CD4-positive, alpha-beta T cell (primary cell): ENCODE data around the gene TMEM258. TPM values are rescaled to one million over a fixed set of nuclear protein-coding genes. Genes with fewer than 3 reads are reported as not detected.

ENCODE experiments used
- ATAC-seq: fragments of 200-7000 bp; cut with Tn5 transposase; one replicate; pipeline ENCODE4 v1.10.0; 2022; ENCODE audit warnings: mild to moderate bottlenecking; ENCODE audit not compliant: poor library complexity
- CTCF ChIA-PET: fragments of 350-600 bp; sonication (Branson Sonifier 250); formaldehyde crosslinking; loops from one replicate; lab custom pipeline; 2021; ENCODE audit warnings: antibody characterized with exemption, inconsistent platforms; lab: Charles Lee
- POLR2A ChIA-PET: fragments of 350-600 bp; sonication (Branson Sonifier 250); formaldehyde crosslinking; loops from one replicate; lab custom pipeline; 2021; ENCODE audit warnings: antibody characterized with exemption, inconsistent platforms; lab: Charles Lee
- DNase-seq, 14 experiments: peaks; one replicate each; pipeline ENCODE4 v3.0.0-alpha.2; 2013 to 2020; ENCODE audit warnings: mixed read lengths in 2 of 14
- H3K27ac ChIP-seq, 2 donors: one replicate each; pipeline versions ENCODE4 v1.5.1 to v1.7.0; 2013; ENCODE audit warnings: low read length in 2 of 2, low read depth in 1 of 2, mild to moderate bottlenecking in 1 of 2
- H3K27me3 ChIP-seq, 2 experiments: 1 replicate in 1 of 2; 2 replicates in 1 of 2; pipeline versions ENCODE4 v1.6.1 to v1.7.0; 2013; ENCODE audit warnings: low read length in 2 of 2, control low read depth in 1 of 2, mild to moderate bottlenecking in 1 of 2, moderate library complexity in 1 of 2; ENCODE audit not compliant: insufficient read depth in 2 of 2, control insufficient read depth in 1 of 2
- H3K36me3 ChIP-seq: one replicate; pipeline ENCODE4 v1.6.1; 2013; ENCODE audit warnings: low read length, control low read depth; ENCODE audit not compliant: insufficient read depth
- H3K4me1 ChIP-seq: one replicate; pipeline ENCODE4 v1.6.1; 2013; ENCODE audit warnings: low read length, control low read depth; ENCODE audit not compliant: insufficient read depth
- H3K4me3 ChIP-seq: one replicate; pipeline ENCODE4 v1.5.1; 2013; ENCODE audit warnings: mild to moderate bottlenecking, low read length, moderate library complexity
- H3K9me3 ChIP-seq, 2 experiments: 1 replicate in 1 of 2; 2 replicates in 1 of 2; pipeline versions ENCODE4 v1.6.1 to v1.7.0; 2013; ENCODE audit warnings: low read length in 2 of 2, mild to moderate bottlenecking in 2 of 2, control low read depth in 1 of 2, moderate library complexity in 1 of 2; ENCODE audit not compliant: control insufficient read depth in 1 of 2, insufficient read depth in 1 of 2
- H3K27ac Mint-ChIP-seq: one replicate; pipeline ENCODE4 v1.8.0; 2020; ENCODE audit warnings: mixed read lengths
- H3K27me3 Mint-ChIP-seq: one replicate; pipeline ENCODE4 v1.8.0; 2021; ENCODE audit warnings: mixed read lengths
- H3K36me3 Mint-ChIP-seq: one replicate; pipeline ENCODE4 v1.8.0; 2021; ENCODE audit warnings: low read depth, mixed read lengths
- H3K4me1 Mint-ChIP-seq: one replicate; pipeline ENCODE4 v1.8.0; 2021; ENCODE audit warnings: low read depth, mixed read lengths
- H3K4me3 Mint-ChIP-seq: one replicate; pipeline ENCODE4 v1.8.0; 2020; ENCODE audit warnings: mild to moderate bottlenecking, mixed read lengths
- H3K9me3 Mint-ChIP-seq: one replicate; pipeline ENCODE4 v1.8.0; 2020; ENCODE audit warnings: mixed read lengths
- CTCF ChIP-seq: fragments of 200-600 bp; IDR thresholded peaks from one replicate; pipeline ENCODE4 v1.8.0; 2022; ENCODE audit warnings: antibody characterized with exemption, mild to moderate bottlenecking
- intact Hi-C, 2 experiments: fragments of 100-400 bp; cut with DNase I in 1 of 2; cut with micrococcal nuclease in 1 of 2; formaldehyde crosslinking; loops; one replicate each; pipeline versions ENCODE4 v1.15.1 to v1.9.0; 2023 to 2025; cut with DNase I, micrococcal nuclease
- total RNA-seq, 174 experiments: library from RNA in 2 of 174; stranded (reverse) in 2 of 174; gene quantifications; one replicate each; pipeline ENCODE4 v1.2.3 and lab custom pipeline; 2021 to 2026

TMEM258 gene
- total RNA-seq, 2 experiments from 2014 or later: 55.2 to 56.0 TPM

DNA sequence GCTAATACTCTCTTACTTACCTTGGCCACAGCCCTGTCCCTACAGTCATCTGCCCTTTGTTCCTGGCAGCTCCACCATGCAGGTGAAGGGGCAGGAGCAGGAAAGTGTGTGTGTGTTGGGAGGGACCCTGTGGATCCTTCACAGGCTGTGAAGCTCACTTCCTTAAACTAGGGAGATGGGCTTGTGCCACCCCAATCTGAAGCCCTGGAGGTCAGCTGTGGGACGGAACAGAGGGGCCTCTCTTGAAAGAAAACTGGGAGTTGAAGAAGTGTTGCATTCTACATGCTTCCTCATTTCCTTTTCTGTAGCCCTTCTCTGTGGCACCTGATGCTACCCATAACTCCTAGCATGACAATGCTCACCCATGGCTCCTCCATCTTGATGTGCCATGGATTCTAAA, 12.7 kb upstream of the TMEM258 start:
- Mint-ChIP-seq H3K9me3 (no peaks in the 10 kb centered on the region), H3K27me3 (no peaks in the 10 kb centered on the region), H3K4me1 (no peaks in the 10 kb centered on the region), H3K36me3 (no peaks in the 10 kb centered on the region), H3K27ac (no peak overlapping the region), H3K4me3 (no peak overlapping the region)
- CTCF ChIA-PET: interaction anchor here (0.9 kb wide), 1 partner anchor 8 kb away, joined by 3 read pairs; no protein-coding TSS in a partner anchor
- Histone ChIP-seq H3K9me3 (no peaks in the 10 kb centered on the region), H3K36me3 (no peaks in the 10 kb centered on the region), H3K4me1 (no peaks in the 10 kb centered on the region), H3K27ac (no peak overlapping the region), H3K4me3 (no peak overlapping the region), H3K27me3 (no peaks in the 10 kb centered on the region)
- TF ChIP-seq CTCF: no peak
- DNase-seq: no peak
- intact Hi-C loops: no loop called here
- POLR2A ChIA-PET: no interaction called here
- ATAC-seq: no peak

DNA sequence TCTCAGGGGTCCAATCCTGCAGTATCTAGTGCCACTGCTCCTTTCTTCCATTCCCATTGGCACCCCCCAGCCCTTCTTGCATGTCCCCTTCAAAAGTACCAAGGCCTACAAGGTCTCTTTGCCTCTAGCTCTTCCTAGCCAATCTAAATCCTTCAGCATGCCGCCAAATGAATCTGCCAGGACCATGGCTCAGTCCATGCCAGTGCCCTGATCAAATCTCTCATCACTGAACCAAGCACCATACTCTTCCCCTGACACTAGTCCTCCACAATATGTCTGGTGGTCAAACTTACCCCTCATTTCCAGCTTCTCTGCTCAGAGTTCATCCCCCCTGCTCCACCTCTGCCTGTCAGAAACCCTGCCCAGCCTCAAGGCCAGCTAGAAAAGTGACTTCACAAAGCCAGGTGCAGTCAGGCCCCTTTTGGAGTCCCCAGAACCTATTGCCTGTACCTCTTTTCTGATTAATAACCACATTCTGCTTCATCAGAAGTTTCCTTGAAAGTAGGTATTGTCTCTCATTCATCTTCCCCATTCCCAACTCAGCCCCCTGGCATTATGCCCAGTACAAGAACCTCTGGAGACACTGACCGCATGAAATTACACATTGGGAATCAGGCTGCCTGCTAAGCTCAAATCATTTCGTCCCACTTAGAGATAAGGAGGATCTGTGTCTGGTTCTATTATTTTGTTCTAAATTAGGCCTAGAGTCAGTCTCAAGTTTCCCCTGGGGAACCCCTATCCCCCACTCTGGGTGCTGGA, 11.7 kb upstream of the TMEM258 start:
- ChIA-PET CTCF (interaction anchor here (1.1 kb wide), 1 partner anchor 12 kb away, joined by 3 read pairs; no protein-coding TSS in a partner anchor), POLR2A (no interaction called here)
- Histone ChIP-seq H3K4me3 (no peak overlapping the region), H3K27ac (no peak overlapping the region), H3K4me1 (no peaks in the 10 kb centered on the region), H3K27me3 (no peaks in the 10 kb centered on the region), H3K36me3 (no peaks in the 10 kb centered on the region), H3K9me3 (no peaks in the 10 kb centered on the region)
- no peaks in the 10 kb centered on the region for H3K36me3 Mint-ChIP-seq
- H3K27me3 Mint-ChIP-seq: no peaks in the 10 kb centered on the region
- ATAC-seq (no peak), DNase-seq (no peak)
- no peak overlapping the region for H3K27ac Mint-ChIP-seq
- TF ChIP-seq CTCF: no peak
- H3K9me3 Mint-ChIP-seq: no peaks in the 10 kb centered on the region
- intact Hi-C loops: no loop called here
- no peak overlapping the region for H3K4me3 Mint-ChIP-seq
- H3K4me1 Mint-ChIP-seq: no peaks in the 10 kb centered on the region

GRCh38 chr11:61802605-61803004, 10.2 kb upstream of the TMEM258 start:
- H3K9me3 ChIP-seq: no peaks in the 10 kb centered on the region
- no peaks in the 10 kb centered on the region for H3K36me3 ChIP-seq
- TF ChIP-seq CTCF: no peak
- Mint-ChIP-seq H3K9me3 (no peaks in the 10 kb centered on the region), H3K27me3 (no peaks in the 10 kb centered on the region), H3K27ac (no peak overlapping the region), H3K36me3 (no peaks in the 10 kb centered on the region), H3K4me3 (no peak overlapping the region), H3K4me1 (no peaks in the 10 kb centered on the region)
- no peak overlapping the region for H3K27ac ChIP-seq
- H3K27me3 ChIP-seq: no peaks in the 10 kb centered on the region
- POLR2A ChIA-PET: no interaction called here
- ATAC-seq: no peak
- DNase-seq: no peak
- CTCF ChIA-PET: no interaction called here
- no peak overlapping the region for H3K4me3 ChIP-seq
- no peaks in the 10 kb centered on the region for H3K4me1 ChIP-seq
- intact Hi-C loops: no loop called here
